ENCODE results near the gene ARID5B. TPM values are rescaled to one million over a fixed set of nuclear protein-coding genes. Genes with fewer than 3 reads are reported as not detected.

ARID5B gene
- total RNA-seq, 1 donor from 2014 or later: 68.3 TPM

- DNase-seq: peak; percentile 71
Observed at GRCh38 chr10:61937631-61938351, 36.3 kb downstream of the ARID5B start.

GRCh38 chr10:61939902-61940301, 38.4 kb downstream of the ARID5B start:
- DNase-seq: no peak

DNA sequence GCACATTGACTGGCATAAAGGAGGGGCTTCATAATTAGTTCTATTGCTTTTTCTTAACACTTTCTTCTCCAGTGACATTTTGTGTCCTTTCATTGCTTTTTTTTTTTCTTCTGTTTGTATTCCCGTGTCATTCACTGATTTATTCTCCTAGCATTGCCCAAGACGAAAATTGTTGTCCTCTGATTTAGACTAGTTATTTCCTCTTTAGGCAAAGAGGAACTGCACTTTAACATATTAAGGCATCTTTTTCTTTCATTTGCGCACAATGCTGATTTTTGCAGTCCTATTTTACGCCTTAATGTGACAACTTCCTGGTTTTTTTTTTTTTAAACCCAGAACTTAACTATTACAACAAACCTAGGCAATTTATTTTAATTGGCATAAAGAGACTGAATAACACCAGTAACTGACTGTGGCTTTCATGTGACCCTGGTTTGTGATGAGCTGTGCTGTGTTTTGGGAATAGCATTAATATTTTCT, 39.7 kb downstream of the ARID5B start:
- DNase-seq: no peak

DNA sequence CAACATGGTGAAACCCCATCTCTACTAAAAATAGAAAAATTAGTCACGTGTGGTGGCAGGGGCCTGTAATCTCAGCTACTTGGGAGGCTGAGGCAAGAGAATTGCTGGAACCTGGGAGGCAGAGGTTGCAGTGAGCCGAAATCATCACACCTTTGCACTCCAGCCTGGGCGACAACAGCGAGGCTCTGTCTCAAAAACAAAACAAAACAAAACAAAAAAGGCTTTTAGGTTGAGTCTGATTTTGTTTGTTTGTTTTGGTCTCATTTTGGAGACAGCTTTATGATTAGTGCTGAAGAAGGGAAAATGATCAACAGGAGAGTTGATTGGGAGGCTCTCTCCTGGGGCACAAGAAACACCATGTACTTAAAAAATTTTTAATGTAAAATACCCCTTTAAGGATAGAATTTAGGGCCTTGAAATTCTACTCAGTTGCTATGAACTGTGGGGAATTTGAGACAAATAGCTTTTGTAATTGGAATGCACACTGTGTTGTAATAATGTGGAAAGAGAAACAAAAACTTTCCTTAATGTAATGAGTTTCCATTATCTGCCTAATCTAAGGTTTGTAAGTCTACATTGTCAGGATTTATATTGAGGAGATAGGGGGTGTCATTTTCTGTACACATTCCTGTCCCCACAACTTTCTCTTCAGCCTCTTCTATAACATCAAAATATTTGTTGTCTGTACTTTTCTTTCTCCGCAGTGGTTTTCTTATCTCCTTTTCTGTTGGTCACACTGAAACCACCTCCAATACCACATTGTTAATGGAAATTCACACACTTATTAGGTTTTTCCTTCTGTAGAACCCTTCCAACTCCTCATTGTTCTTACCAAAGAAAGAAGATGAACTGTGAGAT, 41.3 kb downstream of the ARID5B start:
- no peak for DNase-seq

DNA sequence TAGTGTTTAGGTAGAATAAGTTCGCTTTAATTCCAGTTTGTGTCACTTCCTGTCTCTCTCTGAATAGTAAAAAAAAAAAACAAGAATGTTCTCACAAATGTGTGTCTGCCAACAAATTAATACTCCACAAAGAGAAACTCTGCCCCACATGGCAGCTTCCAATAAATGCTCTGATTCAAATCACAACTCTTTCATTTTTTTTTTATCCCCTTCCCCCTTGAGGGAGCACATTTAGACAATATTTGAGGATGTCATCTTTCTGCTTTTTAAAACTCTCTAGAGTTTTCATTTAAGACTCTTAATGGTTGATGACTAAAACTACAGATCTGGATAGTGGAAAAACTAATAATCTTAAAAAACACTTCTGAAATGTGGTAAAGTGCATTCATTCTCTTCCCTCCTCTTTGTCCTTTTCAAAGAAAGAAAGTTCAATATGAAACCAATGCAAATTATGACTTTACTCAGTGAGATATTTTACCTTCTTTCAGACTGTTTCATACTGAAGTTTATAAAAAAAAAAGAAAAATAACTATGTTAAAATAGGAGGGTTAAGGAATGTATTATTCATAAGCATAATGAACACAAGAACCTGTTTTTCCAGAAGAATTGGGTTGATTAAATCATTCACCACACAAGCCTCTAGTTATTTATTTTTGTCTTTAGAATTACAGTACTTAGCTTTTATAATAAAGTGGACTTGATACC, 42.3 kb downstream of the ARID5B start:
- DNase-seq: peak; percentile 64

GRCh38 chr10:61944410-61945147, 43.1 kb downstream of the ARID5B start:
- DNase-seq: no peak

GRCh38 chr10:61949687-61950086, 48.2 kb downstream of the ARID5B start:
- no peak for DNase-seq

DNA sequence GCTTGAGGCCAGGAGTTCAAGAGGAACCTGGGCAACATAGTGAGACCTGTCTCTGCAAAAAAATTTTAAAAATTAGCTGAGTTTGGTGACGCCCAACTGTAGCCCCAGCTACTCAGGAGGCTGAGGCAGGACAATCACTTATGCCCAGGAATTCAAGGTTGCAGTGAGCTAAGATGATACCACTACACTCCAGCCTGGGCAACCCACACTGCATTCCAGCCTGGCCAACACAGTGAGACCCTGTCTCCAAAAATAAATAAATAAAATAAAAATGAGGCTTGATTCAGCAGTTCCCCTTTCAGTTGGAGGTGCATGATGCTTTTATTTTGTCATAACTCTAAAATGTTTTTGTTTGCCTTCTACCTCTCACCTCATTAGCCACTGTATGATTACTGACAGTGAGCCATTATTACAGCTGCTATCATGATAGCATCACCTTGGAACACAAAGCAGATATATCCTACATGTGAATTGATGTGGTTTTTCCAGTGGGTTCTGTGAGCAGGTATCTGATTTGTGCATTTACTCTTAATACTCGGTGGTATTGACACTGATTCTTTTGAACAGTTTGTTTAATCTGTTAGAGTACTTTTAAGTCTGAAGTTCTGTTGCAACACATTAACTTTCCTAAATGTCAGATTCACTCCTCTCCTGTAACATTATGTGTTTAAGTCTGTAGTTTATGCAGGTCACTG, 49.1 kb downstream of the ARID5B start:
- no peak for DNase-seq

- no peak for DNase-seq
Observed at GRCh38 chr10:61951144-61951483, 49.6 kb downstream of the ARID5B start.

- DNase-seq: no peak
Observed at GRCh38 chr10:61952028-61952674, 50.7 kb downstream of the ARID5B start.

DNA sequence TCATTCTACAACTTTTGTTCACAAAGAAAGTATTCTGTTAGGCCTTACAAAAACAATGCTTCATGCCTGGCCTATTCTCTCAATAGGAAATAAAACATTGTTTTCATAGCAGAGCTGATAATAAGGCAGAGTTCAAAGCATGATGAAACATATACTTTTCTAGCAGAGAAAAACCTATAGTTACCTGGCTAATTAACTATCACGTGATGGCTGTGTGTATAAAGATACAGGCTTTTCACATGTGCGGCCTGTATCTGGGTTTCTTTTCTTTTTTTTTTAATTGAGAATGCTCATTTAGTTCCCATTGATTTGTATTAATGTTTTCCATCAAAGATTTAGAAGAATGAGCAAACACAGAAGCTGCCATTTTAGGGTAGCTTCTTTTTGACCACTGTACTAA, 51.7 kb downstream of the ARID5B start:
- DNase-seq: no peak

DNA sequence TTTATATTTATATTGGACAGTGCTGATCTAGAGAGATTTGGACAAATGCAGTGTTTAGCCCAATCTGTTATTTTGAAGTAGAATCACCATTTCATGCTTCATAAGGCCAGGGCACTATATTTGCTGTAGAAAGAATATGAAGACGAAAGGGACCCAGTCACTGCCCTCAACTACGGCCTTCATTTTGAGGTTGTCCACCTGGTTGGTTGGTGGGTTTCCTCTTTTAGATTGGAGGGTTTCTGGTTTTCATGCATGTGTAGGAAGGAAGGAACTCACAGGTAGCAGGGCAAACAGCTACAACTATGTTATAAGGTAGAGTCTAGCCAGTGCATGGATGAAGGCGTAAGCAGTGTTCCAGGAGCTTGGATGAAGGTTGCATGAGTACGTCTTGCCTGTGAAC, 56.3 kb downstream of the ARID5B start:
- DNase-seq: no peak

DNA sequence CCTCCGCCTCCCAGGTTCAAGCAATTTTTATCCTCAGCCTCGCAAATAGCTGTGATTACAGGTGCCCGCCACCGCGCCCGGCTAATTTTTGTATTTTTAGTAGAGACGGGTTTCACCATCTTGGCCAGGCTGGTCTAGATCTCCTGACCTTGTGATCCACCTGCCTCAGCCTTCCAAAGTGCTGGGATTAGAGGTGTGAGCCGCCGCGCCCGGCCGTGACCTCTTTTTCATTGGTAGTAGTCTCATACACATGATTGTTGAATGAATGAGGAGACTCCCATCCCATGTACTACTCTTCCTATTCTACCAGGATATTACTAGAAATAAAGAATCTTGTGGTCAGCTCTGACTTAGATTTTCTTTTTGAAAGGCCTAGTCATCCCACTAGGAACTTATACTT, 56.8 kb downstream of the ARID5B start:
- DNase-seq: no peak

DNA sequence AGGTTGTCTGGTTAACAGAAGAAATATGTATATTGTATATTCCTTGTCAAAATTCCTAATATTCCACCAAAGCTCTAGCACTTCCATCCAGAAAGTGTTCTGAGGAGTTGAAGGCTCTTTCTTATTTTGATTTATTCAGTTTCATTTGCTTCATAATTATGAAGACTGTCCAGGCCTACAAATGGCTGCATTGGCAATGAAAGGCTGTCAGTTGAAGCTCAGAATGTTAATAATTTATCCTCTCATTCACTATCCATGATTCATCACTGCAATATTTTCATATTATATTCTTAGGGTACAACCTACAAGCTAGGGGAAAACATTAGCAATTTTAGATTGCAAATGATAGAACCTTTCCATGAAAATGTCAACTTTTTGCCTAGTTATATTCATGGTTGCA, 57.3 kb downstream of the ARID5B start:
- DNase-seq: no peak

GRCh38 chr10:61959814-61960213, 58.3 kb downstream of the ARID5B start:
- DNase-seq: no peak

GRCh38 chr10:61960396-61961120, 59.1 kb downstream of the ARID5B start:
- no peak for DNase-seq

GRCh38 chr10:61961278-61961677, 59.8 kb downstream of the ARID5B start:
- DNase-seq: no peak

- DNase-seq: no peak
Observed at GRCh38 chr10:61962971-61963370, 61.5 kb downstream of the ARID5B start.

DNA sequence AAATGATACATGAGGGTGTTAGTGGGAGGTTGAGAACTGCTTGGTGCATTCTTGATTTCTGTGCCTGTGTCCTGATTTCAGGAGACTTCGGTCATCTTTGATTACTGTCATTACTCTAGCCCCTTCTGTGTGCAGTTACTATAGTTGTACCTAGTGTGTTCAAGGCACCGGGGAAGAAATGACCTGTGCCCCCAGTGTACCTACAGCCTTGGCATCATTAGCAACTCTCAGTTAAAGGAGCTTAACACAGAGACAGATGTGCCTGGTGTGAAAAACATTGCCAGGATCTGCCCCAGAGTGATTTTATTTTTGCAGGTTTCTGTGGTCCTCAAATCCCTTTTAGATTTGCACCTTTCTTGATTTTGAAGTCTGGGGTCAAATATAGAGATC, 62.2 kb downstream of the ARID5B start:
- DNase-seq: no peak

DNA sequence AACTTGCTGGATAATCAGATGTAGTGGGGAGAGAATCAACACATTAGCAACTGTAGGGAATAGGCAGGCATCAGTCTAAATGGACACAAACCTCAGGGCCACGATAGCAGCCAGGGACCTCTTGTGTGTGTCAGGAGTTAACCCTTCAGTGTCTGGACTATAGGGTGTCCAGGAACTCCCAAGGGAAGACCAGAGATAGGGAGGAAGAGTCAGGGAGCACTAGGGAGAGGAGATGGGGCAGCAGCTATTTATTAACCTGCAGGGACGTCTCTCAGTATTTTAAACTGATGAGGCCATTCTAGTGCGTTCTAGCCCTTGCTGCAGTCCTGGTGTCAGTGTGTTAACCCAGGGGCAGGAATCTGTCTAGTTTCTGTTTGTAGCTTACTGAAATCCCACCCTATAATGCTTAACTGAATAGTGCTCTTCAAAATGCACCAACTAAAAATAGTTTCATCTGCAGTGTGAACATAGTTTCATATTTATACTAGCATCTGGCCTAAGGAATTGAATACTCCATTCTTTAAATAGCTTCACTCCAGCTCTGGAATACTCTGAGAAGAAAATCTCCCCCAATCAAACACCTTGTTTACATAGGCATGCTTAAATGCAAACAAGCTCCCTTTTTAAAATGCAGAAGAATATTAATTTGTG, 62.7 kb downstream of the ARID5B start:
- DNase-seq: no peak

All from skin of body (tissue), 2 donors.